Liver (tissue), 9 donors: ENCODE measurements around the gene ADGRD1. TPM values are rescaled to one million over a fixed set of nuclear protein-coding genes. Genes with fewer than 3 reads are reported as not detected.

Experiments
- DNase-seq: peaks from one replicate; pipeline ENCODE4 v3.0.0-alpha.2; 2017; ENCODE audit warnings: low spot score
- H3K27ac ChIP-seq, 2 donors: one replicate each; pipeline ENCODE4 v1.7.0; 2013; ENCODE audit warnings: inconsistent platforms in 2 of 2, low read length in 2 of 2, control low read depth in 1 of 2, low read depth in 1 of 2, mild to moderate bottlenecking in 1 of 2
- H3K27me3 ChIP-seq, 4 donors: one replicate each; pipeline versions ENCODE4 v1.6.1 to v1.7.0; 2013; ENCODE audit warnings: low read length in 3 of 4, inconsistent platforms in 1 of 4, mild to moderate bottlenecking in 1 of 4, moderate library complexity in 1 of 4; ENCODE audit not compliant: control insufficient read depth in 4 of 4, insufficient read depth in 4 of 4
- H3K36me3 ChIP-seq, 4 donors: one replicate each; pipeline versions ENCODE4 v1.6.1 to v1.7.0; 2013; ENCODE audit warnings: low read length in 3 of 4, mild to moderate bottlenecking in 3 of 4, low read depth in 1 of 4, moderate library complexity in 1 of 4; ENCODE audit not compliant: control insufficient read depth in 4 of 4, insufficient read depth in 3 of 4
- H3K4me1 ChIP-seq, 4 donors: one replicate each; pipeline versions ENCODE4 v1.6.1 to v1.7.0; 2013; ENCODE audit warnings: low read length in 3 of 4, mild to moderate bottlenecking in 3 of 4, moderate library complexity in 1 of 4; ENCODE audit not compliant: control insufficient read depth in 4 of 4, insufficient read depth in 4 of 4
- H3K4me3 ChIP-seq, 3 donors: one replicate each; pipeline versions ENCODE4 v1.6.1 to v1.7.0; 2013; ENCODE audit warnings: low read length in 3 of 3, control low read depth in 1 of 3, low read depth in 1 of 3, mild to moderate bottlenecking in 1 of 3
- H3K9ac ChIP-seq, 2 donors: one replicate each; pipeline ENCODE4 v1.7.0; 2013; ENCODE audit warnings: low read length in 2 of 2, mild to moderate bottlenecking in 2 of 2, moderate library complexity in 2 of 2, control low read depth in 1 of 2, low read depth in 1 of 2
- H3K9me3 ChIP-seq, 4 donors: one replicate each; pipeline versions ENCODE4 v1.6.1 to v1.7.0; 2013; ENCODE audit warnings: low read length in 3 of 4; ENCODE audit not compliant: control insufficient read depth in 4 of 4
- EGR1 ChIP-seq, 2 donors: IDR thresholded peaks; 2 replicates each; pipeline ENCODE4 v1.6.1; 2016 to 2018; ENCODE audit warnings: antibody characterized with exemption in 2 of 2, low read depth in 2 of 2
- GABPA ChIP-seq, 2 donors: IDR thresholded peaks in 1 of 2; conservative IDR thresholded peaks in 1 of 2; 2 replicates each; pipeline ENCODE4 v1.6.1; 2016; ENCODE audit warnings: antibody characterized with exemption in 2 of 2, mild to moderate bottlenecking in 1 of 2, moderate library complexity in 1 of 2
- HNF4G ChIP-seq: IDR thresholded peaks from 2 replicates; pipeline ENCODE4 v1.6.1; 2016; ENCODE audit warnings: antibody characterized with exemption
- NR2F2 ChIP-seq: IDR thresholded peaks from 2 replicates; pipeline ENCODE4 v1.6.1; 2016; ENCODE audit warnings: antibody characterized with exemption
- RAD21 ChIP-seq, 2 donors: IDR thresholded peaks; 2 replicates each; pipeline ENCODE4 v1.6.1; 2016; ENCODE audit warnings: antibody characterized with exemption in 2 of 2, mild to moderate bottlenecking in 2 of 2
- RXRA ChIP-seq, 2 donors: IDR thresholded peaks; 2 replicates each; pipeline ENCODE4 v1.6.1; 2017 to 2018; ENCODE audit warnings: antibody characterized with exemption in 2 of 2, mild to moderate bottlenecking in 1 of 2
- YY1 ChIP-seq: IDR thresholded peaks from 2 replicates; pipeline ENCODE4 v1.6.1; 2016; ENCODE audit warnings: antibody characterized with exemption, mild to moderate bottlenecking
- WGBS: extraction: QIAGEN DNeasy Blood & Tissue Kit; methylation state at CpG from one replicate; pipeline ENCODE4 v1.1.7; 2013; 5-methylcytosine and 5-hydroxymethylcytosine counted together
- polyA plus RNA-seq, 2 donors: library from polyadenylated mRNA; stranded (reverse) in 1 of 2; unstranded in 1 of 2; fragments of 200-250 nt in 1 of 2; fragments of >200 nt in 1 of 2; fragmentation: Nextera tagmentation in 1 of 2; extraction: Ambion mirVana in 1 of 2; gene quantifications; one replicate each; pipeline versions ENCODE4 v1.2.1 to v1.2.3, GENCODE V29; 2013 to 2015
- total RNA-seq, 2 donors: library from RNA; depleted of rRNA; stranded (reverse); fragments of >200 nt; gene quantifications; one replicate each; pipeline ENCODE4 v1.2.3, GENCODE V29; 2014
- TF ChIP-seq, protein P1 (sequence below): IDR thresholded peaks from 2 replicates; pipeline ENCODE4 v1.6.1; 2016; ENCODE audit warnings: antibody characterized with exemption
- TF ChIP-seq, protein P2 (sequence below): fragments of 150-350 bp; IDR thresholded peaks from 2 replicates; pipeline ENCODE4 v1.5.1; 2017; ENCODE audit warnings: improper control_type of control experiment, low read depth, low read length; ENCODE audit not compliant: missing input control
- TF ChIP-seq, protein P3 (sequence below): IDR thresholded peaks from 2 replicates; pipeline ENCODE4 v1.6.1; 2016; ENCODE audit warnings: antibody characterized with exemption, mild to moderate bottlenecking
- TF ChIP-seq, protein P4 (sequence below): IDR thresholded peaks from 2 replicates; pipeline ENCODE4 v1.6.1; 2016; ENCODE audit warnings: antibody characterized with exemption
- TF ChIP-seq, protein P5 (sequence below): IDR thresholded peaks from 2 replicates; pipeline ENCODE4 v1.6.1; 2016; ENCODE audit warnings: antibody characterized with exemption
- donor health status: healthy.
- donor health status: healthy.
- donor health status: healthy.
- donor health status: healthy.
- donor health status: healthy.

The ADGRD1 gene
- total and polyA plus RNA-seq, 4 donors, result 2.7 to 7.1 (median 4.6) TPM

DNA sequence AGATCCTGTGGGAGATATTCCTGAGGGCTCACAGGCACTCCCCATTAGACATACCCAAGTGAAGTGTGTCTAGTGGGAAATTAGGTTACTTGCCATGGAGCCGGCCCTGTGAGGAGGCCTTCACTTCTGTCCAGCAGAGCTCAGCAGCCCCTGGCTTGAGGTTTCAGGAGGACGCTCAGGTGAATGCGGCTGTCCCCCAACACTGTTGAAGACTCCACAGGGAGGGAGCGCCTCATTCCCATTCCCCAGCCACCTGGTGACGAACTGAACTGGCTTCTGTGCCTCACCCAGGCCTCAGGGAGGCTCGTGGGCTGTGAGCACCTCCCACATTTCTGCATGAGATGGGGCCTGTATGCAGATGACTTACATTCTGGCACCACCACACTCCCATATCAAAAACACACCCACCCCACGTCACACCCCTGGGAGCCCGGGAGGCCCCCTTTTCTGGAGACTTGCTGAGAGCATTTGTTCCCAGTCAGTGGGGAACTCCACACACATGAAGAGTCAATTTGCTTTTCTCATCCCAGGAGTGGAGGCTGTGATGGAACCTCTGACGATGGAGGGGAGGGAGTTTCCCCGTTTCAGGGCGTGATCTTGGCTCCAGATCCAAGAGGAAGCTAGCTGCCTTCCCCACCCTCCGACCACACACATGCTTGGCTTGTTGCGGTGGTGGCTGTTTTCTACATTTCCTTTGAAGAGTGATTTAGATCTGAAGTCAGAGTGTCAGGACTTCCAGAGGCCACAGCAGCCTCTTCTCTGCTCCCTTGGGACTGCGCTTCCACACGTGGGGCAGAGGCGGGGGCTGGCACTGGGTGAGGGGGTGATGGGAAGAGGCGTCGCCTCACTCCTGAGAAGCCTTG is 120.7 kb downstream of the ADGRD1 start:
- H3K27ac ChIP-seq, result no peak overlapping the region
- DNase-seq, result no peak
- H3K9me3 ChIP-seq, result peaks cover 0 to 4% (median 2%) of the 10 kb centered on the region in 4 donors
- H3K9ac ChIP-seq, result no peak overlapping the region
- 83% methylated on average over 18 of the region's 18 CpGs for WGBS
- no peak overlapping the region for H3K4me3 ChIP-seq
- H3K36me3 ChIP-seq, result no peaks in the 10 kb centered on the region
- TF ChIP-seq, protein P1, sequence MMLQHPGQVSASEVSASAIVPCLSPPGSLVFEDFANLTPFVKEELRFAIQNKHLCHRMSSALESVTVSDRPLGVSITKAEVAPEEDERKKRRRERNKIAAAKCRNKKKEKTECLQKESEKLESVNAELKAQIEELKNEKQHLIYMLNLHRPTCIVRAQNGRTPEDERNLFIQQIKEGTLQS, result no peak
- TF ChIP-seq, protein P2, sequence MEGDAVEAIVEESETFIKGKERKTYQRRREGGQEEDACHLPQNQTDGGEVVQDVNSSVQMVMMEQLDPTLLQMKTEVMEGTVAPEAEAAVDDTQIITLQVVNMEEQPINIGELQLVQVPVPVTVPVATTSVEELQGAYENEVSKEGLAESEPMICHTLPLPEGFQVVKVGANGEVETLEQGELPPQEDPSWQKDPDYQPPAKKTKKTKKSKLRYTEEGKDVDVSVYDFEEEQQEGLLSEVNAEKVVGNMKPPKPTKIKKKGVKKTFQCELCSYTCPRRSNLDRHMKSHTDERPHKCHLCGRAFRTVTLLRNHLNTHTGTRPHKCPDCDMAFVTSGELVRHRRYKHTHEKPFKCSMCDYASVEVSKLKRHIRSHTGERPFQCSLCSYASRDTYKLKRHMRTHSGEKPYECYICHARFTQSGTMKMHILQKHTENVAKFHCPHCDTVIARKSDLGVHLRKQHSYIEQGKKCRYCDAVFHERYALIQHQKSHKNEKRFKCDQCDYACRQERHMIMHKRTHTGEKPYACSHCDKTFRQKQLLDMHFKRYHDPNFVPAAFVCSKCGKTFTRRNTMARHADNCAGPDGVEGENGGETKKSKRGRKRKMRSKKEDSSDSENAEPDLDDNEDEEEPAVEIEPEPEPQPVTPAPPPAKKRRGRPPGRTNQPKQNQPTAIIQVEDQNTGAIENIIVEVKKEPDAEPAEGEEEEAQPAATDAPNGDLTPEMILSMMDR, result no peak
- no peak for TF ChIP-seq NR2F2
- TF ChIP-seq, protein P3, sequence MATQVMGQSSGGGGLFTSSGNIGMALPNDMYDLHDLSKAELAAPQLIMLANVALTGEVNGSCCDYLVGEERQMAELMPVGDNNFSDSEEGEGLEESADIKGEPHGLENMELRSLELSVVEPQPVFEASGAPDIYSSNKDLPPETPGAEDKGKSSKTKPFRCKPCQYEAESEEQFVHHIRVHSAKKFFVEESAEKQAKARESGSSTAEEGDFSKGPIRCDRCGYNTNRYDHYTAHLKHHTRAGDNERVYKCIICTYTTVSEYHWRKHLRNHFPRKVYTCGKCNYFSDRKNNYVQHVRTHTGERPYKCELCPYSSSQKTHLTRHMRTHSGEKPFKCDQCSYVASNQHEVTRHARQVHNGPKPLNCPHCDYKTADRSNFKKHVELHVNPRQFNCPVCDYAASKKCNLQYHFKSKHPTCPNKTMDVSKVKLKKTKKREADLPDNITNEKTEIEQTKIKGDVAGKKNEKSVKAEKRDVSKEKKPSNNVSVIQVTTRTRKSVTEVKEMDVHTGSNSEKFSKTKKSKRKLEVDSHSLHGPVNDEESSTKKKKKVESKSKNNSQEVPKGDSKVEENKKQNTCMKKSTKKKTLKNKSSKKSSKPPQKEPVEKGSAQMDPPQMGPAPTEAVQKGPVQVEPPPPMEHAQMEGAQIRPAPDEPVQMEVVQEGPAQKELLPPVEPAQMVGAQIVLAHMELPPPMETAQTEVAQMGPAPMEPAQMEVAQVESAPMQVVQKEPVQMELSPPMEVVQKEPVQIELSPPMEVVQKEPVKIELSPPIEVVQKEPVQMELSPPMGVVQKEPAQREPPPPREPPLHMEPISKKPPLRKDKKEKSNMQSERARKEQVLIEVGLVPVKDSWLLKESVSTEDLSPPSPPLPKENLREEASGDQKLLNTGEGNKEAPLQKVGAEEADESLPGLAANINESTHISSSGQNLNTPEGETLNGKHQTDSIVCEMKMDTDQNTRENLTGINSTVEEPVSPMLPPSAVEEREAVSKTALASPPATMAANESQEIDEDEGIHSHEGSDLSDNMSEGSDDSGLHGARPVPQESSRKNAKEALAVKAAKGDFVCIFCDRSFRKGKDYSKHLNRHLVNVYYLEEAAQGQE, result no peak
- no peak for TF ChIP-seq GABPA (IDR thresholded peaks at IDR 0.05 in 1 of 2, conservative IDR thresholded peaks at IDR 0.05 in 1 of 2)
- H3K27me3 ChIP-seq, result no peaks in the 10 kb centered on the region
- H3K4me1 ChIP-seq, result no peaks in the 10 kb centered on the region

DNA sequence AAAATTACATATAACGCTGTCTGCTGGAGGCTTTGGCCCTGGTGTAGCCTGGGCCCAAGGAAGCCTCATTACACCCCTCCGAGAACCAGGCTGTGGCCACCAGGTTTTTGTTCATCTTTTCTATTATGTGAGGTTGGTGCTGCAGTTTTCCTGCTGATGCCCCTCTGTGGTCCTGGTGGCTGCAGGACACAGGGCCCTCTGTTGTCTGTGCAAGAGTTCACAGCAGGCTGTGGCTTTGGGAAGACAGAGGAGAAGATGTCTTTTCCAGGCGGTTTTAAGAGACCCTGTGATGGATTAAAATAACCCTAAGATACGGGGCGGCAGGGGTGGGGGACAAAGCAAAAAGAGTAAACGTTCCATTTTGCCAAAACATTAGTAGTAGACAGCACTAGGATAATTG is 121.5 kb downstream of the ADGRD1 start:
- H3K27me3 ChIP-seq, result no peaks in the 10 kb centered on the region
- no peak for DNase-seq
- no peaks in the 10 kb centered on the region for H3K36me3 ChIP-seq
- no peak overlapping the region for H3K27ac ChIP-seq
- H3K4me1 ChIP-seq, result no peaks in the 10 kb centered on the region
- TF ChIP-seq, protein P1, result no peak
- TF ChIP-seq NR2F2, result no peak
- TF ChIP-seq, protein P4, sequence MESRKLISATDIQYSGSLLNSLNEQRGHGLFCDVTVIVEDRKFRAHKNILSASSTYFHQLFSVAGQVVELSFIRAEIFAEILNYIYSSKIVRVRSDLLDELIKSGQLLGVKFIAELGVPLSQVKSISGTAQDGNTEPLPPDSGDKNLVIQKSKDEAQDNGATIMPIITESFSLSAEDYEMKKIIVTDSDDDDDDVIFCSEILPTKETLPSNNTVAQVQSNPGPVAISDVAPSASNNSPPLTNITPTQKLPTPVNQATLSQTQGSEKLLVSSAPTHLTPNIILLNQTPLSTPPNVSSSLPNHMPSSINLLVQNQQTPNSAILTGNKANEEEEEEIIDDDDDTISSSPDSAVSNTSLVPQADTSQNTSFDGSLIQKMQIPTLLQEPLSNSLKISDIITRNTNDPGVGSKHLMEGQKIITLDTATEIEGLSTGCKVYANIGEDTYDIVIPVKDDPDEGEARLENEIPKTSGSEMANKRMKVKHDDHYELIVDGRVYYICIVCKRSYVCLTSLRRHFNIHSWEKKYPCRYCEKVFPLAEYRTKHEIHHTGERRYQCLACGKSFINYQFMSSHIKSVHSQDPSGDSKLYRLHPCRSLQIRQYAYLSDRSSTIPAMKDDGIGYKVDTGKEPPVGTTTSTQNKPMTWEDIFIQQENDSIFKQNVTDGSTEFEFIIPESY, result no peak
- TF ChIP-seq RAD21 (IDR thresholded peaks at IDR 0.05), result no peak
- TF ChIP-seq, protein P2, result no peak
- TF ChIP-seq HNF4G, result no peak
- TF ChIP-seq GABPA (IDR thresholded peaks at IDR 0.05 in 1 of 2, conservative IDR thresholded peaks at IDR 0.05 in 1 of 2), result no peak
- no peak for TF ChIP-seq YY1
- no peak for TF ChIP-seq RXRA (IDR thresholded peaks at IDR 0.05)
- TF ChIP-seq, protein P5, sequence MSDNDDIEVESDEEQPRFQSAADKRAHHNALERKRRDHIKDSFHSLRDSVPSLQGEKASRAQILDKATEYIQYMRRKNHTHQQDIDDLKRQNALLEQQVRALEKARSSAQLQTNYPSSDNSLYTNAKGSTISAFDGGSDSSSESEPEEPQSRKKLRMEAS, result no peak
- no peak for TF ChIP-seq EGR1 (IDR thresholded peaks at IDR 0.05; ENCODE audit: low read depth in 2 of 2)
- H3K9me3 ChIP-seq, result peaks cover 0 to 4% (median 2%) of the 10 kb centered on the region in 4 donors
- H3K4me3 ChIP-seq, result no peak overlapping the region
- WGBS, result 88% methylated on average over 6 of the region's 6 CpGs
- no peak overlapping the region for H3K9ac ChIP-seq
